Panc1 (cell line): ENCODE data around the gene OR2V1.

ENCODE experiments used
- CTCF ChIP-seq: fragments of 450-650 bp; IDR thresholded peaks from 2 replicates; pipeline ENCODE4 v1.5.1; 2017; ENCODE audit warnings: mild to moderate bottlenecking
- POLR2AphosphoS5 ChIP-seq: IDR thresholded peaks from 2 replicates; pipeline ENCODE4 v1.6.1; 2012; ENCODE audit warnings: mild to moderate bottlenecking, low read depth, low read length, moderate library complexity
- REST ChIP-seq, 2 experiments: IDR thresholded peaks; 2 replicates each; pipeline ENCODE4 v1.6.1; 2011 to 2012; ENCODE audit warnings: low read depth in 2 of 2, control low read depth in 1 of 2, low read length in 1 of 2, mild to moderate bottlenecking in 1 of 2, moderate library complexity in 1 of 2; ENCODE audit not compliant: insufficient read depth in 1 of 2
- TCF7L2 ChIP-seq: IDR thresholded peaks from 2 replicates; pipeline ENCODE4 v1.6.1; 2011; ENCODE audit warnings: mild to moderate bottlenecking, low read depth, low read length, inconsistent platforms

GRCh38 chr5:181114284-181114843 lies 16.6 kb downstream of the OR2V1 start:
- TF ChIP-seq CTCF, result no peak
- TF ChIP-seq POLR2AphosphoS5, result no peak
- TF ChIP-seq REST (IDR thresholded peaks at IDR 0.05; ENCODE audit: insufficient read depth in 1 of 2, low read depth in 2 of 2, low read length in 1 of 2), result no peak
- no peak for TF ChIP-seq TCF7L2
